ENCODE results near the gene NGDN. TPM values are rescaled to one million over a fixed set of nuclear protein-coding genes. Genes with fewer than 3 reads are reported as not detected.

Gene NGDN
- polyA plus RNA-seq, 1 experiment: 49.8 TPM

DNA sequence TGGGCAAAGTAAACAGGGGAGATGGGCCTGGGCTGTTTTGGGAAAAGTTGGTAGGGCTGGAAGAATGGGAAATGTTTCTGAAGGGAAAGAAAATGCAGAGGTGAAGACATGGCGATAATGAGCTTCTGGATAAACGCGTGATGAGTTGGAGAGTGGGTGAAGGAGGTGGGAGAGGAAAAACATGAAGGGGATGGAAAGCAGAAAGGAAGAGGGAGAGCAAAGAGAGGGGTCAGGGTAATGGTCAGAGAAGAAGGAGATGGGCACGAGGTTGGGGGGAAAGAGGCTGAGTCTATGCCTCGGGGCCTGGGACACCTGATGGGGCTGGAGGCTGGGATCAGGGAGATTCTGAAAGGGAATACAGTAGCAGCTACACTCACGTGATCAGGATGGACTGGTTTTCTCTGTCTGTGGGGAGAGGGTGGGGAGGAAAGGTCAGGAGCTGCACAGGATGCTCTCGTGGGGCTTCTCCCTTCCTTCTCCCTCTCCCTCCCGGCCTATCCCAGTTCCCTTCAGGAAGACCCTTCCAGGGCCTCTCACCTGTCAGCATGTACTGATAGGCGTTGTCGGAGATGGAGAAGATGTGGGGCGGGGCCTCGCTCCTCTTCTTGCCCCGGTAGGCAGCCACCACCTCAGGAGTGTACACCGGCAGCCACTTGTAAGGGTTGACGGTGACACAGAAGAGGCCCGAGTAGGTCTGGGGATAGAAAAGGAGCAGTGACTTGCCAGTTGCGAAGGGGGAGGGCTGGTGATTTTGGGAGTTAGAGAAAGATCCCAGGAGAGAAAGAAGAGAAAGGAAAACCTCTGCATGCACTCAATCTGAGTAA lies 37.2 kb upstream of the NGDN start:
- Histone ChIP-seq H3K9me3 (ENCODE audit: control insufficient read depth, insufficient read depth, low read length) (no peaks in the 10 kb centered on the region), H3K27me3 (ENCODE audit: control insufficient read depth, insufficient read depth, low read length) (peaks cover 20% of the 10 kb centered on the region), H3K4me3 (ENCODE audit: low read depth, low read length) (no peak overlapping the region), H3K27ac (ENCODE audit: low read depth, low read length) (no peak overlapping the region)
- ChIA-PET CTCF (no interaction called here), POLR2A (no interaction called here)
- no peak for DNase-seq (ENCODE audit: low read depth, low spot score)
- TF ChIP-seq, protein P1, sequence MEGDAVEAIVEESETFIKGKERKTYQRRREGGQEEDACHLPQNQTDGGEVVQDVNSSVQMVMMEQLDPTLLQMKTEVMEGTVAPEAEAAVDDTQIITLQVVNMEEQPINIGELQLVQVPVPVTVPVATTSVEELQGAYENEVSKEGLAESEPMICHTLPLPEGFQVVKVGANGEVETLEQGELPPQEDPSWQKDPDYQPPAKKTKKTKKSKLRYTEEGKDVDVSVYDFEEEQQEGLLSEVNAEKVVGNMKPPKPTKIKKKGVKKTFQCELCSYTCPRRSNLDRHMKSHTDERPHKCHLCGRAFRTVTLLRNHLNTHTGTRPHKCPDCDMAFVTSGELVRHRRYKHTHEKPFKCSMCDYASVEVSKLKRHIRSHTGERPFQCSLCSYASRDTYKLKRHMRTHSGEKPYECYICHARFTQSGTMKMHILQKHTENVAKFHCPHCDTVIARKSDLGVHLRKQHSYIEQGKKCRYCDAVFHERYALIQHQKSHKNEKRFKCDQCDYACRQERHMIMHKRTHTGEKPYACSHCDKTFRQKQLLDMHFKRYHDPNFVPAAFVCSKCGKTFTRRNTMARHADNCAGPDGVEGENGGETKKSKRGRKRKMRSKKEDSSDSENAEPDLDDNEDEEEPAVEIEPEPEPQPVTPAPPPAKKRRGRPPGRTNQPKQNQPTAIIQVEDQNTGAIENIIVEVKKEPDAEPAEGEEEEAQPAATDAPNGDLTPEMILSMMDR (IDR thresholded peaks at IDR 0.05; ENCODE audit: low read depth, low read length): no peak

DNA sequence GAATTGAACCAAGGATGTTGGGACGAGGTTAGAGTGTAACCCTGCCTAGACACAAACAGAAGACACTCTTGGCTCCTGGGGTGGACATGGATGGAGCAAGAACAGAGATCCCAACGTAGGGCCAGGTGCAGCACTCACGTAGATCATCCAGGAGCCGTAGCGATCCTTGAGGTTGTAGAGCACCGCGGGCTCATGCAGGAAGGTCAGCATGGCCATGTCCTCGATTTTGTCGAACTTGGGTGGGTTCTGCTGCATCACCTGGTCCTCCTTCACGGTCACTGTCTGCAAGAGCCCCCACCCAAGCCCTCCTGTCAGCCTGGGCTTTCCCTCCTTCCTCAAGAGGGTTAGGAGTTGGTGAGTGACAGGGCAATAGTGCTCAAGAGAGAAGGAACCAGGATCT lies 36.6 kb upstream of the NGDN start:
- DNase-seq (ENCODE audit: low read depth, low spot score): no peak
- Histone ChIP-seq H3K9me3 (ENCODE audit: control insufficient read depth, insufficient read depth, low read length) (no peaks in the 10 kb centered on the region), H3K27me3 (ENCODE audit: control insufficient read depth, insufficient read depth, low read length) (peaks cover 24% of the 10 kb centered on the region), H3K27ac (ENCODE audit: low read depth, low read length) (no peak overlapping the region), H3K4me3 (ENCODE audit: low read depth, low read length) (no peak overlapping the region)
- ChIA-PET CTCF (no interaction called here), POLR2A (no interaction called here)
- TF ChIP-seq, protein P1 (IDR thresholded peaks at IDR 0.05; ENCODE audit: low read depth, low read length): no peak

DNA sequence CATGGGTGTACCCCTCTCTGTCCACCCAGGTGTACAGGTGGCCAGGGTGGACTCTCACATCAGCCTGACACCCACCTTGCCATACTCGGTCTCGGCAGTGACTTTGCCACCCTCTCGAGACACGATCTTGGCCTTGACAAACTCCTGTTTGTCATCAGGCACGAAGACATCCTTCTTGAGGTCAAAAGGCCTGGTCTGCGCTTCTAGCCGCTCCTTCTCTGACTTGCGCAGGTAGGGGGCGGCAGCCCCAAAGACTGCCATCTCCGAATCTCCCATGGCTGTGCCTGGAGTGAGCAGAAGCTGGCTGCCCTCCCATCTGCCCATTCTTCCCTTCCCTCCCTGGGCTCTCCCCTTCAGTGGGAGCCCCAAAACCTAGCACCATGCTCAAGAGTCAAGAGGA lies 36.0 kb upstream of the NGDN start:
- no peak overlapping the region for H3K27ac ChIP-seq (ENCODE audit: low read depth, low read length)
- H3K27me3 ChIP-seq (ENCODE audit: control insufficient read depth, insufficient read depth, low read length): peaks cover 26% of the 10 kb centered on the region
- DNase-seq (ENCODE audit: low read depth, low spot score): no peak
- H3K9me3 ChIP-seq (ENCODE audit: control insufficient read depth, insufficient read depth, low read length): no peaks in the 10 kb centered on the region
- CTCF ChIA-PET: no interaction called here
- H3K4me3 ChIP-seq (ENCODE audit: low read depth, low read length): no peak overlapping the region
- TF ChIP-seq, protein P1 (IDR thresholded peaks at IDR 0.05; ENCODE audit: low read depth, low read length): no peak
- POLR2A ChIA-PET: no interaction called here

DNA sequence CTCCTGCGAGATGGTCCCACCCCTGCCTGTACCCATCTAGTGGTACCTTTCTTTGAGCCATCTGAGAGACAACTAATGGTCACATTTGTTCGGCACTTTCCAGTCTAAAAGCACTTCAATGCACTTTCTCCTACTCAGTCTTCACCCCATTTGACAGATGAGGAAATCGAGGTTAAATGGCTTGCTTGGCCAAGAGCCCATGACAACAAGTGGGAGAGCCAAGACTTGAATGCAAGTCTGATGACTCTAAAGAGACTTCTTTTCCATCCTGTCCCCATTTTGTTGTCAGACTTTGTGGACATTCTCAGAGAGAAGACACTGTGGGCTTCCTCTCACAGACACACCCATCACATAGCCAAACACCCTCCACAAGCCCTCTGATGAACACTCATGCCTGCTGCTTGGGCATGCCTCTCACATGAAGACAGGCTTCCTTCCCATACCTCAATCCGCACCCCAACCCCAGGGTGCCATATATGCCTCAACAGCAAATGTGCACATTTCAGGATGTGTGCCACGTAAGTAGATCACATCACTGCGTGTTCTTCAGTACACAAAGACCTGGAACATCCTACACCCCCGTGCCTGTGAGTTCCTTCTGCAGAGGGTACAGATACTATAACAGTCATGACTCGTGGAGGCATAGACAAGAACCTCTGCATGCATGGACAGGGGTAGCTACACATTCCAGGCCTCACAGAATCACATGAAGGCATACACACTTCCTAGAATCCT lies 34.8 kb upstream of the NGDN start:
- POLR2A ChIA-PET: no interaction called here
- Histone ChIP-seq H3K9me3 (ENCODE audit: control insufficient read depth, insufficient read depth, low read length) (no peaks in the 10 kb centered on the region), H3K27ac (ENCODE audit: low read depth, low read length) (no peak overlapping the region), H3K27me3 (ENCODE audit: control insufficient read depth, insufficient read depth, low read length) (peaks cover 29% of the 10 kb centered on the region), H3K4me3 (ENCODE audit: low read depth, low read length) (no peak overlapping the region)
- no peak for DNase-seq (ENCODE audit: low read depth, low spot score)
- CTCF ChIA-PET: no interaction called here
- TF ChIP-seq, protein P1 (IDR thresholded peaks at IDR 0.05; ENCODE audit: low read depth, low read length): no peak

All from AG04450 (cell line).